Activated T-cell treated with anti-CD3 and anti-CD28 coated beads for 4 hours (primary cell): Measurements from ENCODE around the gene PRR14L.
"Not testable (repeated sequence)": the region's sequence is repeated elsewhere in the genome, so short reads cannot be mapped to it uniquely, and the experiment has no call there.

Experiments
- DNase-seq: peaks from one replicate; pipeline ENCODE4 v3.0.0-alpha.2; 2020

PRR14L gene

GRCh38 chr22:31749636-31750364 lies at the start of gene PRR14L:
Gene PRR14L (minus strand): TSS chr22:31750132. CDS start chr22:31738860, 11,272 bp downstream.
- DNase-seq, result peak; percentile 100

DNA sequence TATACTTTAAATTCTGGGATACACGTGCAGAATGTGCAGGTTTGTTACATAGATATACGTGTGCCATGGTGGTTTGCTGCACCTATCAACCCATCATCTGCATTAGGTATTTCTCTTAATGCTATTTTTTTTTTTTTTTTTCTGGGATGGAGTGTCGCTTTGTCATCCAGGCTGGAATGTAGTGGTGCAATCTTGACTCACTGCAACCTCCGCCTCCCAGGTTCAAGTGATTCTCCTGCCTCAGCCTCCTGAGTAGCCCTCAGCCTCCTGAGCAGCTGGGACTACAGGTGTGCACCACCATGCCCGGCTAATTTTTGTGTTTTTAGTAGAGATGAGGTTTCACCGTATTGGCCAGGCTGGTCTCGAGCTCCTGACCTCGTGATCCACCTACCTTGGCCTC lies 49.4 kb upstream of the PRR14L start:
- DNase-seq, result not testable (repeated sequence)

- DNase-seq, result no peak
These were observed 40.3 kb upstream of the PRR14L start for GRCh38 chr22:31790240-31790639.

DNA sequence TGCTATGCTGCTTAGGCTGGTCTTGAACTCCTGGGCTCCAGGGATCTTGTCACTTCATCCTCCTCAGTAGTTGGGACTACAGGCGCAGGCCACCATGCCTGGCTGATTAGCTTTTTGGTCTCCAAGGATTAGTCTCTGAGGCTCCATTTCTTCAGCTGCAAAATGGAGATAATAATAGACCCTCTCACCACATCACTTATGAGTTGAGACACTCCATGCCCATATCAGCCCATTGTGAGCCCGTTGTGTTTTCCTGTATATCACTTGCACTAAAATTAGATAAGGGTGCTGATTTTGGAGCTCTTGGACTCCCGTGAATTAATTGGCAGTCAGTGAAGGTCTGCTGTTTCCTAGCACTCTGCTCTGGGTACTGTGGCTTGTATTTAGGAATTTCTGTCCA lies 39.9 kb upstream of the PRR14L start:
- DNase-seq, result no peak

DNA sequence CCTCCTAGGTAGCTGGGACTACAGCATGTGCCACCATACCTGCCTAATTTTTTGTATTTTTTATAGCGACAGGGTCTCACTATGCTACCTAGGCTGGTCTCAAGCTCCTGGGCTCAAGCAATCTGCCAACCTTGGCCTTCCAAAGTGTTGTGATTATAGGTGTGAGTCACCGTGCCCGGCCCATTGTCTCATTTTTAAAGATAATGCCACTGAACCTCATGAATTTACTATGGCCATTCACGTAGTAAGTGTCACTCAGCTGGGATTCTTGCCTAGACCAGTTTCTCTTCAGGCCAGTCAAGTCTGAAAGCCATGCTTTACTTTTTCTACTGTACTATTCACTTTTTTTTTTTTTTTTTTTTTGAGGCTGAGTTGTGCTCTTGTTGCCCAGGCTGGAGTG lies 26.3 kb upstream of the PRR14L start:
- DNase-seq, result no peak

DNA sequence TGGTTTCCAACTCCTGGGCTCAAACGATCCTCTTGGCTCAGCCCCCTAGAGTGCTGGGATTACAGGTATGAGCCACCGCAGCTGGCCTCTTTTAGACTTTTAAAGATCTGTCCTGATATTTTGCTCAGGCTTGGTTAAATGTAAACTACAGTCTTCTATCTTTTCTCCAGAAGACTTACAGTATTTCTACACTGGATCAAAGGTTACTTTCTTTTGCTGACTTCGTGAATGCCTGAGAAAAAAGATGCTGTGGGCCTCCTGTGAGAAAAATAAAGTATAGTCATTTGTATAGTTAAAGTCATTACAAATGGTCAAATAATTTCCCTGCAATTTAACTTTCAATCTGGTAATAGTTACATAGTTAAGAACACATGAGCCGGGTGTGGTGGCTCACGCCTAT lies 23.5 kb upstream of the PRR14L start:
- no peak for DNase-seq

GRCh38 chr22:31768422-31769059 lies 18.6 kb upstream of the PRR14L start:
- no peak for DNase-seq

- no peak for DNase-seq
These were observed 14.9 kb upstream of the PRR14L start for GRCh38 chr22:31764785-31765184.

- not testable (repeated sequence) for DNase-seq
These were observed 8.9 kb upstream of the PRR14L start for GRCh38 chr22:31758860-31759259.

DNA sequence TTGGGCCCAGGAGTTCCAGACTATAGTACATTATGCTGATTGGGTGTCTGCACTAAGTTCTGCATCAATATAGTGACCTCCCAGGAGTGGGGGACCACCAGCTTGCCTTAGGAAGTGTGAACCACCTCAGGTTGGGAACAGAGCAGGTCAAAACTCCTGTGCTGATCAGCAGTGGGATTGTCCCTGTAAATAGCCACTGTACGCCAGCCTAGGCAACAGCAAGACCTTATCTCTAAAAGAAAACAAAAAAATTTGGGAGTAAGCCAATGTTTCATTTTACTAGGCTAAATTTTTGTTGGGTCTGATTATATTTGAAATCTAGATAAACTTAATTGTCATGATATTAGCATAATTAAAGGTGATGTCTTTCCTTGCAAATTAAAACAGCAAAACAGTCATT lies 7.3 kb upstream of the PRR14L start:
- DNase-seq, result no peak

GRCh38 chr22:31754813-31755212 lies 4.9 kb upstream of the PRR14L start:
- DNase-seq, result no peak

DNA sequence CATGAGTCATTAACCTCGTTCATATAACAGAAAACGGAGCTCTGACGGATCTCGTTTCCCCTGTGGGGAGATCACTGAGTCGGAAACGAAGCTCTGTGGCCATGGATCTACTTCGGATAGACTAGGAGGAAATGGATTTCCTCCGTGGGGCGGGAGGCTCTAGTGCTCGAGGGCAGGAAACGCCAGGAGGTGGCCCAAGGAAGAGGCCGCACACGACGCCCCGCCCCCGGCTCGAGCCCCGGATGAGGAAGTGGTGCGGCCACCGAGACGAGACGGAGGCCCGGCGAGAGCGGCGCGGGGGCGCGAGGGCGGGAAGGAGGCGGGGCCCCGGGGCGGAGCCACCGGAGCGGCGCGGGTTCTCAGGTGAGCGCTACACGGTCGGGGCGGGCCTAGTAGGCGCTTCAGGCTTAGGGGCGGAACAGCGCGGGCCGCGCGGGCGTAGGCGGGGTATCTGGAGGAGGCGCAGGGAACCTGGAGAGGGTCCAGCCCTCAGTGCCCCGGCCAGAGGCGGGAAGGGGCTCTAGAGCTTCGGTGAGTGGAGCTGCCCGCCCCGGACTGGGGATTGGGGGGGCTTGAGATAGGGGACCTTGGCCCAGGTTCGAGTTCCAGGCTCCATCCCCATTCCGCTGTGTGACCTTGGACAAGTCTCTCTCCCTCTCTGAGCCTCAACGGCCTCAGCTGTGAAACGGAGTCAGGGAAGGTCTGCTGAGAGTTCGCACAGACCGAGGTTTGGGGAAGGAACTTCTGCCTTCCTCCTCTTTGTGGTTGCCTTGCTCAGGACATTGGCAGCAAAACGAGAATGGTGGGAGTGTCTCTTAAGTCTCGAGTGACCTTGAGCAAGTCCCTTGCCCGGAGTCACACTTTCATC lies 3.9 kb upstream of the PRR14L start, which contains the start of gene DEPDC5:
Gene DEPDC5 (plus strand): TSS at position 386 of the 868 bp plus-strand sequence. CDS start 903 bp downstream, outside the sequence.
- peak; percentile 94 for DNase-seq

DNA sequence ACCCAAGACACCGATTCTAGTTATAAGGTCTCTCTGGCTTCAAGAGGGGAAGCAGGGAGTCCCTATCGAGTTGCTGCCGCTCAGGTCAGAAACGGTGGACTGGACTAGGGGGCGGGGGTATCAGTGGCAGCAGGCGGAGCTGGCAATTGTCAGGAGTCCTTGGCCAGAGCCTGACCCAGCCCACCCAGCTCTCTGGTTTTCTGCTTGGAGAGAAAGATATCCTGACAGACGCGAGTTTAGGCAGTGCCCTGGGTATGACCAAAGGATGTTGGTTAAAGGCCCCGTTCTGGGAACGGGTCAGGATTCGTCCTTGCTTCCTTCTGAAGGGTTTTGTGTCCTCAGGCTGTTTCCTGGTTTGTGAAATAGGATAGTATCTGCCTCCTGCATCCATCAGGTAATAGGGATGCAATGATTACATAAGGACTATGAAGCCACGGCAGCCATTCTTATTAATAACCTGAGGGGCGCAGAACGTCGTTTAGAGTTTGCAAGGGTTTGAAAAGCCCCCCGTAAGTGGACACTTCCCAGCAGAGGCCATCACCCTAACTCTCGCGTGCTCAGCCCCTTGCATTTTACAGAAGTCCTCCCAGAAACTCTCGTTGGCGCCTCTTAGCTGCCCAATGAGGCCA lies 3.2 kb upstream of the PRR14L start:
- peak; percentile 5 for DNase-seq

GRCh38 chr22:31752096-31752847 lies 2.3 kb upstream of the PRR14L start:
- DNase-seq, result no peak

DNA sequence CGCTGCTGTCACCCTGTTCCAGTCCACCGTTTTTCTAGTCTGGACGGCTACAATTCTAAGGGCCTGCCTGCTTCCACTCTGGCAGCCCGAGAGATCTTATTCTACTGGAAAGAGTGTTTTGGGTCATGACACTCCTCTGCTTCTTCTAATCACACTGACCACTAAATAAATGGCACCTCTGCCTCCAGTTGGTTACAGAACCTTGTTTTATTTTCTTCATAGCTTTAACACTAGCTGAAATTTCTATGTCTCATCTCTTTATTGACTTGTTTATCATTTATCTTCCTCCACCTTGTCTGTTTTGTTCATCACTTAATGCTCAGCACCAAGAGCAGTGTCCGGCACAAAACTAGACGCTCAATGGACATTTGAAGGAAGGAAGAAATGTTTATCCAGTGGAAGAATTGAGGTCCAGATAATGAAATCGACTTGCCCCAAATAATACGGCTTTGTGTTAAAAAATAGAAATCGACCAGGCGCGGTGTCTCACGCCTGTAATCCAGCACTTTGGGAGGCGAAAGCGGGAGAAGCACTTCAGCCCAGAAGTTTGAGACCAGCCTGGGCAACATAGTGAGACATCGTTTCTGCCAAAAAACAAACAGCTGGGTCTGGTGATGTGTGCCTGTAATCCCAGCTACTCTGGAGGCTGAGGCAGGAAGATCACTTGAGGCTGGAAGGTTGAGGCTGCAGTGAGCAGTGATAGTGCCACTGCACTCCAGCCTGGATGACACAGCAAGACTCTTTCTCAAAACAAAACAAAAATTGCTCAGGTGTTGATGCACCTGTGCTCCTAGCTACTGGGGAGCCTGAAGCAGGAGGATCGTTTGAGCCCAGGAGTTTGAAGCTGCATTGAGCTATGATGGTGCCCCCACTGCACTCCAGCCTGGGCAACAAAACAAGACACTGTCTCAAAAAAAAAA lies 693 bp upstream of the PRR14L start:
- DNase-seq, result no peak

DNA sequence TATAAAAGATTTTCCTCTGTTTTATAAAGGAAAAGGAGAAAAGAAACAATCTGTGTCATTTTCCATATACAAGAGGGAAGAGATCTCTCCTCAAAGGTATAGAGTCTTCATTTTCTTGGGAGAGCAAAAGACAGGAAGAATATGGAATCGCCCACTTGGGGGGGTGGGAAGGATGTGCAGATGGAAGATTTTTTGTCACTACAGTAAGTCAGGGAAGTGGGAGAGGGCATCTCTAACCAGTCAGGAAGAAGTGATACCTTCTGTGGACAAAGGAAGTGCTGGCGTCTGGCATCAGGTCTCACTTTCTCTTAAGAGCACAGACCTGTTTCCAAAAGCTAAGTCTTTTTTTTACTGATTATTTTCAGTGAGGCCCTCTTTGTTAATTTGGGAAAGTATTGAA lies 1.4 kb downstream of the PRR14L start:
- no peak for DNase-seq

DNA sequence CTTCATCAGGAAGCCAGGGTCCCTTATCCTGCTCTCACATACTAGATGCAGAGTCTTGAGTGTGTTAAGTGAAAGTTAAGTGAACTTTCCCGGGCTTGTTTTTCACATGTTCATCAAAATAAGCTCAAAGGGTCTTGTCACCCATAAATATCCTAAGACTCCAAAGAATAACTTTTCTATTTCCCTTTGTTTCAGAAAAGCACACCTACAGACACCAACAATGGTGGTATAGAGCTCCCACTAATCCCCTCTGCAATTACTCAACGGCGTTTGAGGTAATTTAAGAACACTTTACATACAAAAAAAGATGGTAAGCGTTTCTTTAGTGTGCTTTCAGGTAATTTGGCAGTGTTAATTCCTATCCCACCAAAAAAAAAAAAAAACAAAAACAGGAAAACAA lies 2.5 kb downstream of the PRR14L start:
- no peak for DNase-seq

GRCh38 chr22:31743871-31744270 lies 6.1 kb downstream of the PRR14L start:
- DNase-seq, result no peak

GRCh38 chr22:31742682-31743081 lies 7.2 kb downstream of the PRR14L start:
- no peak for DNase-seq

DNA sequence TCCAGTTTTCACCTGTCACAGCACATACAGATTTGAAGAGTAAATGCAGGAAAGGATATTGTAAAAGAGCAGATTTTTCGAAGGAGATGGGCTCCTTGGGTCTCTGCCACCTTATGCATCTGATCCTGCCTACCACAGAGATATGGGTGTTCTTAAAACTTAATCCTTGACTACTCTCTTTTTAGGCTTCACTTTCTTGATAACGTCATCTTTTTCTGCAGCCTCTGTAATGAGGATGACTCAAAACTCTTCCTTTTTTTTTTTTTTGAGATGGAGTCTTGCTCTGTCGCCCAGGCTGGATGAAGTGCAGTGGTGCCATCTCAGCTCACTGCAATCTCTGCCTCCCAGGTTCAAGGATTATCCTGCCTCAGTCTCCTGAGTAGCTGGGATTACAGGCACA lies 7.8 kb downstream of the PRR14L start:
- DNase-seq, result no peak

DNA sequence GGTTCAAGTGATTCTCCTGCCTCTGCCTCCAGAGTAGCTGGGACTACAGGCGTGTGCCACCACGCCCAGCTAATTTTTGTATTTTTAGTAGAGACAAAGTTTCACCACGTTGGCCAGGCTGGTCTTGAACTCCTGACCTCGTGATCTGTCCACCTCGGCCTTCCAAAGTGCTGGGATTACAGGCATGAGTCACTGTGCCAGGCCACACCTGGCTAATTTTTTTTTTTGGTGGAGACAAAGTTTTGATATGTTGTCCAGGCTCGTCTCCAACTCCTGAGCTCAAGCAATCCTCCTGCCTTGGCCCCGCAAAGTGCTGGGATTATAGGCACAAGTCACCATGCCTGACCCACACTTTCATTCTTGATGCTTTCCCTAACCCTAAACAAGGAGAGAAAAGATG lies 9.6 kb downstream of the PRR14L start:
- DNase-seq, result not testable (repeated sequence)
